ENCODE measurements around the gene GSN.

GRCh38 chr9:121252104-121252851 is 15.7 kb upstream of the GSN start:
- TF ChIP-seq CTCF (IDR thresholded peaks at IDR 0.05) (no peak), POLR2A (IDR thresholded peaks at IDR 0.05) (no peak), POLR2AphosphoS5 (IDR thresholded peaks at IDR 0.05) (no peak), EP300 (IDR thresholded peaks at IDR 0.05; ENCODE audit: low read depth) (no peak)

Data from transverse colon (tissue), 4 donors.